PFSK-1 (cell line): ENCODE data around the gene COX6B1.

ENCODE experiments used
- FOXP2 ChIP-seq: optimal IDR thresholded peaks from 2 replicates; pipeline ENCODE3; 2011; ENCODE audit warnings: borderline replicate concordance, control low read depth, inconsistent platforms; ENCODE audit not compliant: insufficient read depth; ENCODE audit errors: extremely low read length, extremely low read depth
- POLR2AphosphoS5 ChIP-seq: IDR thresholded peaks from 2 replicates; pipeline ENCODE4 v1.6.1; 2012; ENCODE audit warnings: low read depth, mild to moderate bottlenecking, control low read depth, low read length, moderate library complexity
- REST ChIP-seq, 2 experiments: IDR thresholded peaks; 2 replicates each; pipeline versions ENCODE4 v1.6.1 to v1.8.0; 2011 to 2012; ENCODE audit warnings: low read depth in 2 of 2, low read length in 2 of 2, control low read depth in 1 of 2, inconsistent platforms in 1 of 2, mild to moderate bottlenecking in 1 of 2, moderate library complexity in 1 of 2; ENCODE audit not compliant: insufficient read depth in 1 of 2
- TAF1 ChIP-seq: IDR thresholded peaks from 2 replicates; pipeline ENCODE4 v1.6.1; 2012; ENCODE audit warnings: low read length, control low read depth, borderline replicate concordance; ENCODE audit not compliant: insufficient read depth

GRCh38 chr19:35661995-35662340 is 13.8 kb downstream of the COX6B1 start:
- TF ChIP-seq POLR2AphosphoS5 (no peak), REST (IDR thresholded peaks at IDR 0.05; ENCODE audit: insufficient read depth in 1 of 2, low read depth in 2 of 2, low read length in 2 of 2) (no peak), FOXP2 (no peak), TAF1 (no peak)
